HTERT RPE-1 (cell line): ENCODE measurements around the gene NTNG1.

ENCODE experiments used
- in situ Hi-C: fragments of 300-500 bp; cut with MboI; formaldehyde crosslinking; loops from 4 replicates; pipeline ENCODE4 v1.14.3; 2020; ENCODE audit warnings: low sequenced_read_pairs

NTNG1 gene

GRCh38 chr1:107443860-107444259 lies 303.0 kb downstream of the NTNG1 start:
- in situ Hi-C loops: no loop called here

DNA sequence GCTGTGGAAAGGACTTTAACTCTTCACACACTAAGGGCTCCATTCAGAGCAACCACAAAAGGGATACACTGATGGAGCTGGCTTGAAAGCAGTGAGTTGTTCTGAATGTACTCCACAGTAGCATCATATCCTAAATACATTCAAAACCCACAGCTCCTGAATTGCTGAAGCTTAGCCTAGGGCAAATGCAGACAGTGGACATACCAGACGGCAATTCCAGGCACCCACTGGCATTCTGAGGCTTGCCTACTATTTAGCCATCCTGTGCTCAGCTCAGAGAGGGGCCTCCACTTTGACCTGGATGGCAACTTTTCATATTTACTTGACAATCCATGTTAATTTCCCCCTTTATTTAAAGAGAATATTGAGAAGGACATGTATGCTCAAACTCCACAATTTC lies 303.5 kb downstream of the NTNG1 start:
- in situ Hi-C loops: no loop called here

- in situ Hi-C loops: no loop called here
Observed at GRCh38 chr1:107449326-107449725, 308.5 kb downstream of the NTNG1 start.

- in situ Hi-C loops: no loop called here
Observed at GRCh38 chr1:107450899-107451664, 310.2 kb downstream of the NTNG1 start.

GRCh38 chr1:107451715-107452114 lies 310.9 kb downstream of the NTNG1 start:
- in situ Hi-C loops: no loop called here

- in situ Hi-C loops: no loop called here
Observed at GRCh38 chr1:107454791-107455190, 314.0 kb downstream of the NTNG1 start.

GRCh38 chr1:107457989-107458388 lies 317.1 kb downstream of the NTNG1 start:
- in situ Hi-C loops: no loop called here

DNA sequence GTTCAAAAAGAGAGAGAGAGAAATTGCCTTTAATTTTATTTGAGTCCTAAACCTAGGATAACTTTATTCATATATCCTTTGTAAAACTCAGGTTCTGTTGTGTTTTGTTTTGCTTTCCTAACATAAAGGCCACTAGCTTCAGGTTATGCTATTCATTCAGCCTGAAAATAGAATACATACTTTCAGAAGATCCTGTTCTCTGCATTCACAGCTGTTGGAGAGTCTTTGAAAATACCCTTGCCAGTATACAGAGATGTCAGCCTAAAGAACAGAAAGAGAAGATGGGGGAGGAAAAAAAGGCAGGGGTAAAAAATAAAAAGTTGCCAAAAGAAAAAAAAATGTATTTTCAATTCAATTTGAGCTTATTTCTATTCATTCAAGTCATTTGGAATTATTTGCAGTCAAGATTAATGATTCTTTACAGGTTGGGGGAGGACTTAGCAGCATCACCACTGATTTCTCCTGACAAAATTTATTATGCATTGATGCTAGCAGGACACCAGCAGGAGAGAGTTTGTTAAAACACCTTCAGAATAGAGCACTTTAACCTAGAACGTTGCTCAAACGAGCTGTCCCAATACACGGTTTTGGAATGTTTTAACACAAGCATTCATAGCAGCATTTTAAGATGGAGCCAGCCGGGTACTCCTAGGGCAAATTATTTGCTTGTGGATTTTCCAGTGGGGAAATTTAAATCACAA lies 318.5 kb downstream of the NTNG1 start:
- in situ Hi-C loops: no loop called here

- in situ Hi-C loops: no loop called here
Observed at GRCh38 chr1:107460035-107460434, 319.2 kb downstream of the NTNG1 start.

- in situ Hi-C loops: no loop called here
Observed at GRCh38 chr1:107464827-107465226, 324.0 kb downstream of the NTNG1 start.

- in situ Hi-C loops: no loop called here
Observed at GRCh38 chr1:107467286-107467685, 326.4 kb downstream of the NTNG1 start.

DNA sequence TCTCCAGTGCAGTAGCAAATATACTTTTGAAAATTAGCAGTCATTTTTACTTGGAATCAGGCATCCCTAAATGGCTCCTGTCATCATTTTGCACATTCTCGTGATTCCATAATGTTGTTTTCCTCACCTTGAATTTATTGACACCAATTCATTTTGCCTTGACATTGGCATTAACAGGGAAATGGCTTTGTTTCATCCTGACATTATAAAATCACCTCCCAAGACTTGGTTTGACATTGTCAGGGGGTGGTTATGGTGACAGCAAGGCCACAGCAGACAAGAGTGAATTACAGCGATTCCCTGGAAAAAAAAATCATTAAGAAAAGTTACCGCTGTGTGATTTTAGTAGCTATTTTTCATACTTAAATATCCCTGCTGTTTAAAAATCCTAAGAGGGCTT lies 327.0 kb downstream of the NTNG1 start:
- in situ Hi-C loops: no loop called here

DNA sequence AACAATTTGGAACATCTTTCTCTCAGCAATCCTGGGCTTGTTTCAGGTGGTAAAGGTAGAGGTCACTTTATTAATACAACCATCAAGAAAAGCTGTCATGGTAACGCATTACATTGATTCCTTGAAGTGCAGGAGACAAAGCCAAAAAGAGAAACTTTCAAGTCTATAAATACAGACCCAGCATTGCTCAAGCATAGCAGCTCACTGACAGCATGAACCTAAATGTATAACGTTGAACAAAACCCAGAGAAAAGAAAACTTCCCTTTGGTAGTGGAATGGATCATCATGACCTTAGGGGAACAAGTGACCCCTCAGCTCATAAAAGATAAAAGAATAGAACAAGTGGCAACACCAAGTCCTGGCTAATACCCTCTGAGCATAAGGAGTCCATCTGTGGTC lies 332.2 kb downstream of the NTNG1 start:
- in situ Hi-C loops: no loop called here

DNA sequence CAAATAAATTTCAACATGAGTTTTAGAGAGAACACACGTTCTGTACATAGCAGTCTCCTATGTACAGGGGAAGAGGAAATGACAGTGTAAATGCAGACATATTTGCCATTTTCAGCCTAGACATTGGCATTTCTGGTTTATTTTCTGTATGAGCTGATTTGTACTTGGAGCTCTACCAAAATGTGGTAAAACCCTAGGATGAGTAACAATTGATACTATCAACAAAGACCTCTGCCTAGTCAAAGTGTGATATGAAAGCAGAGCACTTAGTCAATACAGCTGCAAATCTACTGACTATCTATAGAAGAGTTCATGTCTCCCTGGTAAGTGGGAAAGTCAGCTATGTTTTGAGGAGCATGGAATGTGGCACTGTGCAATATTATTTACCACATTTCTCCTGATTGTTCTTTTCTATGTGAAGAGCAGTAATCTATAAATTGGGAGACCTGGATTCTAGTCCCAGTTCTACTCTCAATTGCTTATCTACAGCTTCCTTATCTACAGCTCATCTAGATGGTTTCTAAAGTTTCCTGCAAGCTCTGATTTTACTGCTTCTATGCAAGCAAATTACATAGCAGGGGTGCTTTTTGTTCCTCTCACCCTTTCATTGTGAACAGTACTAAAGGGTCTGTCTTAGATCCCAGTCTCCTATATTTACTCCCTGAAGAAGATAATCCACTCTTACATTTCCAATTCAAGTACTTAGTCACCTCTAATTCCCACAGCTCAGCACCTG lies 334.2 kb downstream of the NTNG1 start:
- in situ Hi-C loops: no loop called here

GRCh38 chr1:107477233-107477632 lies 336.4 kb downstream of the NTNG1 start:
- in situ Hi-C loops: no loop called here

DNA sequence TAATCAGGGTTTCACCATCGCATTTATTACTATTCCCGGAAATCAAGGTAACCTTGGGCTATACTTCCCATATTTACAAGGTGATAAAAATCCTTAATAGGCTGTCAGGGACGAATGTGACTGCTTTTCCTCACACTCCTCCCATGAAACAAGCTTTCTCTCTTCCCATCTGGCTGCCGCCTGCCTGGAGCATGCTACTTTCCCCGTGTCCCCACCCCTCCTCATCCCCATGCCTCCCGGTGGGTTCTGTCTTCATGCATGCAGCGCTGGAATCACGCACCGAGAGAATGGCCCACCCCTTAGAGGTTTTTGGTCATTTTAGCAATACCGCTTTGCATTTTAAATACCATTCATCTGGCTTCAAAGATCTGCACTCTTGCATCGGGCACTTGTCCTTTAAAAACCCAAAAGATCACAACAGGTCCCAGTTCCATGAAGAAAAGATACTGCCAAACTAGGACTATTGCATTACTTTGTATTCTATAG lies 339.1 kb downstream of the NTNG1 start:
- in situ Hi-C loops: no loop called here

DNA sequence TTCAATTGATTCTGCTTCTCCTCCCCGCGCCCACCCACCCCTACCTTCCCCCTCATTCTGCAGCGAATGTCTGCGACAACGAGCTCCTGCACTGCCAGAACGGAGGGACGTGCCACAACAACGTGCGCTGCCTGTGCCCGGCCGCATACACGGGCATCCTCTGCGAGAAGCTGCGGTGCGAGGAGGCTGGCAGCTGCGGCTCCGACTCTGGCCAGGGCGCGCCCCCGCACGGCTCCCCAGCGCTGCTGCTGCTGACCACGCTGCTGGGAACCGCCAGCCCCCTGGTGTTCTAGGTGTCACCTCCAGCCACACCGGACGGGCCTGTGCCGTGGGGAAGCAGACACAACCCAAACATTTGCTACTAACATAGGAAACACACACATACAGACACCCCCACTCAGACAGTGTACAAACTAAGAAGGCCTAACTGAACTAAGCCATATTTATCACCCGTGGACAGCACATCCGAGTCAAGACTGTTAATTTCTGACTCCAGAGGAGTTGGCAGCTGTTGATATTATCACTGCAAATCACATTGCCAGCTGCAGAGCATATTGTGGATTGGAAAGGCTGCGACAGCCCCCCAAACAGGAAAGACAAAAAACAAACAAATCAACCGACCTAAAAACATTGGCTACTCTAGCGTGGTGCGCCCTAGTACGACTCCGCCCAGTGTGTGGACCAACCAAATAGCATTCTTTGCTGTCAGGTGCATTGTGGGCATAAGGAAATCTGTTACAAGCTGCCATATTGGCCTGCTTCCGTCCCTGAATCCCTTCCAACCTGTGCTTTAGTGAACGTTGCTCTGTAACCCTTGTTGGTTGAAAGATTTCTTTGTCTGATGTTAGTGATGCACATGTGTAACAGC lies 339.9 kb downstream of the NTNG1 start:
- in situ Hi-C loops: no loop called here

- in situ Hi-C loops: no loop called here
Observed at GRCh38 chr1:107481756-107482384, 341.0 kb downstream of the NTNG1 start.

DNA sequence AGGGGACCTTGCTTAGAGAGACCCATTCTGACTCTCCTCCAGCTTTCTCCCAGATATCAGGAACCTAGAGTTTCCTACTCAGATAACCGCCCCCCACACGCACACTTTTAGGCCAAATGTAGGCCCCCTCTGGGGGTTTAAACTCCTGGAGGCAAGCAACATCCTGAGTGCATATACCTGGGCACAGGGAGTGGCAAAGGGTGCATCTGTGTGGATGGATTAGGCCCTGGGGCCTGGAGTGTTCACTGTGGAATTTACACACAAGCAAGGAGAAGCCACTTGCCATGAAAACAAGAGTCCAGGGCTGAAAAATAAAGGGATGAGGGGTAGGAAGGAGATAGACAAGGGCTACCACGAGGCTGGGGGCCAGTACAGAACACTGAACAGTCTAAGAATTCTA lies 343.1 kb downstream of the NTNG1 start:
- in situ Hi-C loops: no loop called here

- in situ Hi-C loops: no loop called here
Observed at GRCh38 chr1:107486349-107486748, 345.5 kb downstream of the NTNG1 start.
